ENCODE data around the gene NDUFB7. TPM values are rescaled to one million over a fixed set of nuclear protein-coding genes. Genes with fewer than 3 reads are reported as not detected.

The NDUFB7 gene
- total and polyA plus RNA-seq, 2 of the 8 experiments (the other 6 are each of a cell fraction or from before 2014, with no cell fraction given) = 151 to 740 TPM

DNA sequence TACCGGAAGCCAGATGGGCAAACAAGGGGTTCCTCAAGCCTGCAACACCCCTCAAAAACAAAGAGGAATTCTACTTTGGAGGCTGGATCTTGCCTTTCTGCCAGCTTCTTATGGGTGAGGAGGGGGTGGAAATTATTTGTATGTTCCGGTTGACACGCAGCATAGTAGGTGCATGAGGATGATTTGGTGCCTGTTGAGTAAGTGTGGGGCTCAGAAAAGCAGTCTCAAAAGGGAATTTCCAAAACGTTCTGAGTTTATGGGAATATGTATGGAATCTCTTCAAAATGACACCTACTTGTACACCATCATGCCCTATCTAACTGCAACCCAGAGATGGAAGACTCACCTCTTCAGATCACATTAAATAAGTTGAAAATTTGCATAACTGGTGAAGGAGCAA lies 45.4 kb downstream of the NDUFB7 start (continued):
- TF ChIP-seq BCL11A (IDR thresholded peaks at IDR 0.05; ENCODE audit: low read depth in 2 of 2, low read length in 2 of 2) (no peak), RAD21 (IDR thresholded peaks at IDR 0.05 in 1 of 2, conservative IDR thresholded peaks at IDR 0.05 in 1 of 2; ENCODE audit: low read depth in 2 of 2, low read length in 2 of 2) (no peak), CTBP2 (IDR thresholded peaks at IDR 0.05; ENCODE audit: borderline replicate concordance, insufficient read depth, insufficient read length, low read length) (no peak), BRCA1 (IDR thresholded peaks at IDR 0.05; ENCODE audit: low read depth, low read length) (no peak), EZH2 (IDR thresholded peaks at IDR 0.05; ENCODE audit: low read depth, low read length, severe bottlenecking) (no peak), NANOG (IDR thresholded peaks at IDR 0.05; ENCODE audit: insufficient read depth, low read depth, low read length, poor library complexity, severe bottlenecking) (no peak), EP300 (IDR thresholded peaks at IDR 0.05; ENCODE audit: borderline replicate concordance in 1 of 2, low read depth in 2 of 2, low read length in 2 of 2) (no peak), CHD2 (IDR thresholded peaks at IDR 0.05; ENCODE audit: low read length) (no peak)
- TF ChIP-seq, protein P1, sequence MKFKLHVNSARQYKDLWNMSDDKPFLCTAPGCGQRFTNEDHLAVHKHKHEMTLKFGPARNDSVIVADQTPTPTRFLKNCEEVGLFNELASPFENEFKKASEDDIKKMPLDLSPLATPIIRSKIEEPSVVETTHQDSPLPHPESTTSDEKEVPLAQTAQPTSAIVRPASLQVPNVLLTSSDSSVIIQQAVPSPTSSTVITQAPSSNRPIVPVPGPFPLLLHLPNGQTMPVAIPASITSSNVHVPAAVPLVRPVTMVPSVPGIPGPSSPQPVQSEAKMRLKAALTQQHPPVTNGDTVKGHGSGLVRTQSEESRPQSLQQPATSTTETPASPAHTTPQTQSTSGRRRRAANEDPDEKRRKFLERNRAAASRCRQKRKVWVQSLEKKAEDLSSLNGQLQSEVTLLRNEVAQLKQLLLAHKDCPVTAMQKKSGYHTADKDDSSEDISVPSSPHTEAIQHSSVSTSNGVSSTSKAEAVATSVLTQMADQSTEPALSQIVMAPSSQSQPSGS (IDR thresholded peaks at IDR 0.05; ENCODE audit: low read length) = no peak

Data from H1 (cell line).